HG03139 (cell line): ENCODE measurements around the gene PRDM10.

Experiments
- ATAC-seq: cut with Tn5 transposase; IDR thresholded peaks from one replicate; pipeline ENCODE4 v1.9.1; 2021; ENCODE audit not compliant: unreplicated experiment

The PRDM10 gene

DNA sequence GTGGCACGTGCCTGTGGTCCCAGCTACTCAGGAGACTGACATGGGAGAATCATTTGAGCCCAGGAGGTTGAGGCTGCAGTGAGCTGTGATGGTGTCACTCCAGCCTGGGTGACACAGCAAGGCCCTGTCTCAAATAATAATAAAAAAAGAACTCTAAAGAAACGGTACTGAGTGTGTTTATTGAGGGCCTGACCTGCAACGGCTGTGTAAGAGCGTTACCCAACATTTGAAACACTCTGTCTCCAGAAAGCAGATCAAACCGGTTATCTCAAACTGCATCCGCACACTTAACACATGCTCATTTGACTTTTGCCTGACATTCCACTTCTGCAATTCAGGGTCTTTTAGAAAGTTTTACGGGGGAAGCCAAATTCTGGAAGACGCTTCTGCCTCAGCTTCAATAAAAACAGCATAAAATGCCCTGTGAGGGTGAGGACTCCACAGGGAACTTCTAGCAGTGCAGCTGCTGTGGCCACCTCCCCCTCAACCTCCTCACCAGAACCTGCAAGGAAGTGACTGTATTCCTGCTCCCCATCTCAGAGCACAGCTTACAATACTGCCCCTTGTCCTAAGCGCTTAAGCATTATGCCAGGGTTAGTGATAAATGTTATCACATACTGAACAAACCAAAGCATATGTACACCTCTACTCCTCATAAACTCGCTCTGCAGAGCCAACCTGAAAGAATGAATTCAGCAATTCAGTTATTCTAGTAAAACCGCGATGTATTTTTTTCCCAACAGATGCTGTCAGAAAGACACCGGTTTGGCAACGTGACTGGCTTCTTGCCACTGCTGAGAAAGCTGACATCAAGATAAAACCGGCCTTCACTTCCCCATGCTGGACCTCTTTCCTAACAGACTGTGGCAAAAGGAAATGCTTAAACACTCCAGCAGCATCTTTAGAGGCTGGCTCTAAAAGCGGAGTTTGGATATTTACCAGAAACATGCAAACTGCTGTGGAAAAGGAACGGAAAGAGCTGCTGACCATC lies 52.2 kb downstream of the PRDM10 start:
- no peak for ATAC-seq

DNA sequence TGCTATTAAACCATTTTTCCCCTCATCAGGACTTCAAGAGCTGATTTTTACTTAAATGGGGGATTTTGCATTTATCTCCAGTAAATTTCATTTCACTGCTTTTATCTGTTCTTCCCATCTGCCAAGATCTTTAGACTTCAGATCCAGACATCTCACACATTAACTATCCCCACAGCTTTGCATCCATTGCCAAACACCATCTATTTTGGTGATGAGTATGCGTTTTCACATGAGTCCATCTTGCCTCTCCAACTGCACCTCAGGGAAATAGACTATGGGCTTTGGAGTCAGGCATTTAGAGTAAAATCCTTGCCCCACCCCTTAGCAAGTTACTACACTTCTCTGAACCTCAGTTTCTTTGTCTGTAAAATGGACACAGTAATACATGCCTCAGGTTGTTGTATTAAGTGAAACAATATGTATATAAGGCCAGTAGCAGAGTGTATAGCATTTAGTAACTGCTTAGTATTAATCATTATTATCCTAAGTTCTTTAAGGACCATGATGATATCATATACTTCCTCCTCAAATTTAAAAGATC lies 53.6 kb downstream of the PRDM10 start:
- ATAC-seq, result no peak

DNA sequence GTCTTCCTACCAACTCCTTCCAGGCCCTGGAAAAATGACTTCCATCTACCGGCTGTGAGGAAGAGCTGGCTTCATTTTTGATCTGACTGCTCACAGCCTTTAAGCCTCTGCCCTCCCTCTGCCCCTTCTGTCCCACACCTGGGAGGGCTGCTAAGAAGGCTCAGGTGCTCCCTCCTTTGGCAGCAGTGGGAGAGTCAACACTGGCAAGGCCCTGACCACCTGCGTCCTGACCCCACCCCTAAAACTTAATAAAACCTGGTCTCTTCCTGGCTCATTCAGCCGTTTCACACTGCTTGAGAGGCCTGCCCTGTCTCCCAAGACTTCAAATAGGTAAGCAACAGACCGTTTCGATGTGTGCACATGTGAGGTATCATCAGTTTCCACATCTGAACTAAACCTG lies 55.2 kb downstream of the PRDM10 start:
- ATAC-seq, result no peak

DNA sequence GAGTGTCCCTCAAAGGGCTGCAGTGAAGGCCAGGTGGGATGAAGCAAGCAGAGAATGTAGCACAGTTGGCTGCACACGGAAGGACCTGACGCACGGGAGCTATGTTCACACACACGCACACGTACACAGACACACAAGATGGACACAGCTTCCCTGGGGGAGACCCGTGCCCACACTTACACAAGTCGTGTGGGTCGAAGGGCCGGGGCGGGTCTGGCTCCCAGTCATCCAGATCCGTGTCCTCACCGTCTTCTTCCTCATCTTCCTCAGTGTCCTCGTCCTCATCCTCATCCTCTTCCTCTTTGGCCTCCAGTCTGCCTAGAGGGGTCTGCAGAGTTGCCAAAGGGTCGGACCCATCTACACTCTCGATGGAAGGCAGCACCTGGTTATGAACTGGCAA lies 55.7 kb downstream of the PRDM10 start:
- no peak for ATAC-seq

DNA sequence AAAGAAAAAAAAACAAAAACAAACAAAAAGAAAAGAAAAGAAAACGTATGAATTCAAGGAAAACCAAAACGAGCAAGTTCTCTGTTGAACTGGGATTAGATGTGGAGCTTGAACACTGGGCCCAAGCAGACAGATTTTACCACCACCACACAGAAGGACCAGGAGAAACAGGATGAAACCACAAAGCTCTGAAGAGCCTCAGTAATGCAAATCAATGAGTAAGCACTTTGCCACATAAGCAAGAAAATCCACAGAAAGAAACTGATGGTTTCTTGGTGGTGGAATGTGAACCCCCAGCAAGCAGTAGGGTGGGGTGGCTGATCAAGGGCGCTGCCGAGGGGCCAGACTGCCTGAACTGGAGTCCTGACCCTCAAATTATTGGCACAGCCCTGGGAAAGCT lies 56.4 kb downstream of the PRDM10 start:
- no peak for ATAC-seq

DNA sequence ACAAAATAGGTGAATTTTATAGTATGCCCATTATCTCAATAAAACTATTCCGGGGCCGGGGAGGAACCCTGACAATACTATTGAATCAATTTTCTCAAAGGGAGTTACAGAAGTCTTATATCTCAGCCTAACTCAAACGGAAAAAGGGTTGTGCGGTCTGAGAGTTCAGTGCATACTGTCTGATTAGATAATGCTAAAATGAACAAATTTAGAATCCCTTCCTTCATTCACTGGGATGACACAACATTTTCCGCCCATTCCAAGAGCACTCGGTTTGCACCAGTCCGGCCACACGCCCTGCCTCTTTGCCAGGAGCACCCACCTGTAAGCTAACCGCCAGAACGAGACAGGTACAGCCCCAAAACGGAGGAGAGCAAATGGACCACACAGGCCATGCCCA lies 57.3 kb downstream of the PRDM10 start:
- no peak for ATAC-seq

DNA sequence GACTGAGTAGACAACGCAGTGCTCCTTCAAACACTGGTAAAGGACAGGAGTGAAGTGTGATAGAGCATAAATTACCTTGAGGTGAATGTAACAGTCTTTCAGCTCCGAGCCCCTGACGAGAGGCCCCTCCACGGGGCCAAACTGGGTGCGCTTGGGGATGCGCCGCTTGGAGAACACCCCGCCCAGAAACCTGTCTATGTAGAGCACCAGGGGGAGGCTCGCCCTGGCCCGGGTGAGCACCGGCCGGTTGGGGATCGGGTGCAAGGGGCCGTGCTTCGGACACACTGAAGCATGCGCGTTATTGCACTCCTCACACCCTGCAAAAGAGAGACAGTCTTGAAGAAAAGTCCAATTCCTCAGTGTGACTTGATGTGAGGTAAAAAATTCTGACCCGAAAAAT lies 57.9 kb downstream of the PRDM10 start:
- ATAC-seq, result no peak

DNA sequence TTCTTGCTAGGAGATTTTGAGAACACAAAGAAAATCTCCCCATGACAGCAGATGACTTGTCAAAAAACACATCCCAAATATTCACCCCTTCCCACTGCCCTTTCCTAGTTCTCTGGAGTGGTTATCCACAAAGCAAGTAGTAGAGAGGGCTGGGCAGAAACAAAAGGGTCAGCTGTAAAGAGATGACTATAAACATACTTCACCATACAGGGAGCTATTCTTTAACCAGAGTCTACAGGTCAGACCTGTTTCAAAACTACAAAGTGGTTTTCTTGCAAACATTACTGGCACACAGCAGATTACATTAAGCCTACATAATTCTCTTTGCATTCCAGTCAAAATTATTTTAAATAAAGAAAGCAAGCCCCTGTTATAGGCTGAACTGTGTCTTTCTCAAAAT lies 59.6 kb downstream of the PRDM10 start:
- no peak for ATAC-seq

DNA sequence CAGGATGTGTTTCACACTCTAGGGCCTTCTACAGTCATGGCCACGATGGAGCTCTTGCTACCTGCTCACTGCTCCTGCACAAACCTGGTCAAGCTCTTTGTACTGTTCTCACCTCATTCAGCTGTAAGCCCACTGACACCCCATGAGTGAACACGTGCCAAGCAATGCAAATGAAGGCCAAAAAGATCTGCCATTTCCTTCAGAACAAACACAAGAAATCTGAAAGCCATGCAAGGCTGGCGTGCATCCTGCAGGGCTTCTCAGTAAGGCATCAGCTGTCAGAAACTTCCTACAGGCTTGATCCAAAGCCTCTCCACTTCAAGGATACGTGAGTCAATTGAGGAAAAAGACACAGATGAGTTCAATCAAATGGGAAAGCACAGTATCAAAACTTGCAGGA lies 63.1 kb downstream of the PRDM10 start:
- ATAC-seq, result no peak

DNA sequence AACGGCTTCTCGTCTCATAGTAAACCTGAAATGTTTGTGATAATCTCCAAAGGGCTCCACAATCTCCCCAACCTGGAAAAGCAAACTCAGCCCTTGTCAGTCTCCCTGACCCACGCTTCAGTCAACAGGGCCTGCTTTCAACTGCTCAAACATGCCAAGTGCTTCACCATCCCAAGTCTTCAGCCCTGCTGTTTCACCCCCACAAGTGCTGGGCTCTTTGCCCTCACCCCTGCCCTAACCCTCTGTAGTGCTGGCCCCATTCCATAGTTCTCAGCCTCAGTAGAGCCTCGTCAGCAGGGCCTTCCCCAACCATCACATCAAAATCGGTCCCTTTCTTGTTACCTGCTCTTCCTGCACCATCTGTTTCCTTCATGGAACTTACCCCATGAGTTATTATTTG lies 63.9 kb downstream of the PRDM10 start:
- ATAC-seq, result no peak

DNA sequence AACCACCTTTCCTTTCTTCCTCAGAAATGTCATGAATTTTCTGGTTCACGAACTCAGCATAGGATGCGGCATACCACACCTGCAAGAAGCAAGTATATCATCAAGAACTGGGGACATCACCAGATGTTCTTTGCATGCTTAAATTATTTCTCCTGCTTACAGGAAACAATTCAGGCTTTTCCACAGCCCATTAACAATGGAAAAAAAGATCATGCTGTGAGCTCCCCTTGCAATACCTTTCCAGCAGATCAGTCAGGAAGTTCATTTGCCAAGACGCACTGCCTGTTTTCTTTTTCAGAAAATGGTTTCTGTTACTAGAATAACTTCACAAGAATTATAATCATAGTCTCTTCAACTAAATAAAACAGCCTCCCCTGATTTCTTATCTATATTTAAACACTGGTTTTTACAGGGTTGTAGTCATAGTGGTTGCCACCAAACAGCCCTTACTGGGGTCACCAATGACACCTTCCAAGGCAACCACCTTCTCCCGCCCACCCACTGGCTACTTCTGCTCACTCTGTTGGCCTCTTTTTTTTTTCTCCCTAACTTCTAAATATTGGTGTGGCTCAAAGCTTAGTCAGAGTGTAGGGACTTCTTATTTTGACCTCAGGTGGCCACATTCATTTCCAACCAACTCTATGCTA lies 64.9 kb downstream of the PRDM10 start:
- ATAC-seq, result no peak

DNA sequence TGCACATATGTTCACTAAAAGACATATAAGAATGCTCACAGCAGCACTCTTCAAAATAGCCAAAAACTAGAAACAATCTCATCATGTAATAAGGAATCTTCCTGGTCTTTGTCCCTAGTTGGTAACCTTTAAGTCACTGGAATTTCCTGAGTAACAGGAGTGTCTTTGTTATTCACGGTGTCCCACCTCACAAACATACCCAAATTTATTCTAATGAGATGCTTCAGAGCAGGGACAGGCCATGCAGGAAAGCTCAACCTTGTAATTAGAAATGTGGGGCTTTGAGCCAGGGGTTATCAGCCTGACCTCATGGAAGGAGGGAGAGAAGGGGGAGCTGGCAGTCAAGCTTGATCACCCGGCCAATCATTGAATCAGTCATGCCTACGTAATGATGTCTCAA lies 66.9 kb downstream of the PRDM10 start:
- ATAC-seq, result no peak

DNA sequence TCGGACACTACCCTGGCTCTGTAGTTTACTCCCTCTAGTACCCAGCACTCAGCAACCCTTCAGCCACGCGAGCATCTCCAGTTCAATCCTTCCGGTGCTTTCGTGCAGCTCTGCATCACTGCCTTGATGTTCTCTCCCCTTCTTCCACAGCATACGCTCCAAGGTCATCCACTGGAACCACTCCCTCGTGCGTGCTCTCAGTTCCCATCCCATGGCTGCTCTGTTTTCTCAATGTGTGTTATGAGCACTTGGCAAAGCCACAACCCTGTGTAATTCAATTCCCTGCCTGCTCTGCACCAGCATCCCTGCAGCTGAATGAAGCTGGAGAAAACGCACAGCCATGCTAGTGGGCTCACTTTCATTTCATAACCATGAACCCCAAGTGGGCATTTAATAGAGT lies 68.7 kb downstream of the PRDM10 start:
- ATAC-seq, result no peak

DNA sequence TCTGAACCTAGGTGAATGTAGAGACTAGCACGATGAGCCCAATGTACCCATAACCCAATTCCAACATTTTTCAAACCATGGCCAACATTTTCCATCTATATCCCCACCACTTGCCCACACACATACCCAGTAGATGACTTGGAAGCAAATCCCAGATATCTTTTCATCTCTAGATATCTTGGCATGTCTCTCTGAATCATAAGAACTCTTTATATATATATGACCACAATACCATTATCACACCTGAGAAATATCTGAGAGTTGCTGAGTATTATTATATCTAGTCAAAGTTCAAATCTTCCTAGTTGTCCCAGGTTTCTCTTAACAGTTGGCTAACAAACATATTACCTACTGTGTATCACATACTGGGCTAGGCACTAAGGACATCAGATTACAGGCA lies 69.4 kb downstream of the PRDM10 start:
- ATAC-seq, result no peak

DNA sequence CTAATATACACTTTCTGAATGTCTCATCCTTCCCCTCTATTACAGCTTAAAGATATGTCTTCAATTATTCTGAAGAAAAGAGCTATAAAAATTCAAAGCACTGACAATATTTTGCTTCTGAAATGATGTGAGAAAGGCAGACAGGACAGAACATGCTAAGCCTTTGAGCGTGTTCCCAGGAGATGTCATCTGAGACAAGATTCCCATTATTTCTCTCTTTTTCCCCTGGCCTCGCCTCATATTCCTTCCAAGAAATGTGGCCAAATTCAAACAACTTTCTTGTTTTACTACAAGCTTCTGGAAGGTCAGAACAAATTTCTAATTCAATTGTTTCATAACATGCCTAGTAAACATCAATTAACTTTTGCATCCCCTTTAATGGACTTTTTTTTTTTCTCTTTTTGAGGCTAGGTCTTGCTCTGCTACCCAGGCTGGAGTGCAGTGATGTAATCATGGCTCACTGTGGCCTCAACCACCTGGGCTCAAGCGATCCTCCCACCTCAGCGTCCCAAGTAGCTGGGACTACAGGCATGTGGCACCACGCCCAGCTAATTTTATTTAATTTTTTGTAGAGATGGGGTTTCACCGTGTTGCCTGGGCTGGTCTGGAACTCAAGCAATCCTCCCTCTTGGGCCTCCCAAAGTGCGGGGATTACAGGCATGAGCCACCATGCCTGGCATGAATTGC lies 70.1 kb downstream of the PRDM10 start:
- ATAC-seq, result no peak

DNA sequence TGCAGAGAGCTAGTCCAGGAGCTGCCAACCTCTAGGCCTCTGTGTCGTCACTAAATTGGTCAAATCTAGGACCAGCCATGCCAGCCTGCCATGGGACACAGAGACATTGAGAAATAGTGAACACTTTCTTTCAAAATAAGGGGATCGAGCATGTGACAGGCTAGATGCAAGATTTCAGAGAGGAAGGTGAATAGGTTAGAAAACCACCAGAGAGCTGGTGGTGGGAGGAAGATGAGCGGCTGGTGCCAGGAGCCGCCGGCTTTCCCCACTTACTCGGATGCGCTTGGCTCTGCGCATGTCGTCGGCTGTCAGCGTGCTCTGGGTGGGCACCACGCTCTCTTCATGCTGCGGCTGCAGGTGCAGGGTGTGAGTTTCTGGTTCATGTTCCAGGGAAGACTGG lies 71.9 kb downstream of the PRDM10 start:
- ATAC-seq, result no peak

DNA sequence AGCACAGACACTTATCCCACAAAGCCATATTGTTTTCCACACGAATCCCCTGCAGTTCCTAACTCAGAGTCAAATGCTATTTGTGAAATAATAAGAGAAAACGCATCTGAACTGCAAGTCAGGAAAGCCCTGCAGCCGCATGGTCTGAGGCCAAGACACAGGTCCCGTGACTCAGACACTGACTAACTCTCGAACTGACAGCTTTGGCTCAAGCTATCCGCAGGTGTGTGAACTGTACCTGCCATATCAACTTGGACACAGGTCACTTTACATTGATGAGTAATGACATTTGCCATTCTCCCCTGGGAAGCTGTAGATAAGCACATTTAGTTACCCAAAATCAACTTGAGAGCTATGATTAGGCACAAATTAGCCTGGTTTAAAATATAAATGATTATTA lies 72.3 kb downstream of the PRDM10 start:
- no peak for ATAC-seq

DNA sequence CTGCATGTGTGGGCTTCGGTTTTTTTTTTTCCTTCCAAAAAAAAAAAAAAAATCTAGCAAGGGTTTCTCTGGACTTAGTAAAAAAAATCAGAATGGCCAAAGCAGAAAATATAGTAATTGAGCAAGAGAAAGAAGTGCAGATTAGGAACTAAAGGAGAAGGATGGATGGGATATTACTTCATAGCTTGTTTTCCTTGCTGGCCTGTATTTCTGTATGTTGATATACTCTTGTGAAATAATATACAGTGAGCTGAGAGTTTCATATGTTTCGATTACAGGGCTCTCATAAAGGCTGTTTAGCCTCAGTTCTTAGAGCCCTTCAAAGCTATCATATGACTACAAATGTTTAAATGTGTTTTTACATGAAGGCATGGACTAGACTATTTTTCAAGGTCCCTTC lies 72.9 kb downstream of the PRDM10 start:
- no peak for ATAC-seq

DNA sequence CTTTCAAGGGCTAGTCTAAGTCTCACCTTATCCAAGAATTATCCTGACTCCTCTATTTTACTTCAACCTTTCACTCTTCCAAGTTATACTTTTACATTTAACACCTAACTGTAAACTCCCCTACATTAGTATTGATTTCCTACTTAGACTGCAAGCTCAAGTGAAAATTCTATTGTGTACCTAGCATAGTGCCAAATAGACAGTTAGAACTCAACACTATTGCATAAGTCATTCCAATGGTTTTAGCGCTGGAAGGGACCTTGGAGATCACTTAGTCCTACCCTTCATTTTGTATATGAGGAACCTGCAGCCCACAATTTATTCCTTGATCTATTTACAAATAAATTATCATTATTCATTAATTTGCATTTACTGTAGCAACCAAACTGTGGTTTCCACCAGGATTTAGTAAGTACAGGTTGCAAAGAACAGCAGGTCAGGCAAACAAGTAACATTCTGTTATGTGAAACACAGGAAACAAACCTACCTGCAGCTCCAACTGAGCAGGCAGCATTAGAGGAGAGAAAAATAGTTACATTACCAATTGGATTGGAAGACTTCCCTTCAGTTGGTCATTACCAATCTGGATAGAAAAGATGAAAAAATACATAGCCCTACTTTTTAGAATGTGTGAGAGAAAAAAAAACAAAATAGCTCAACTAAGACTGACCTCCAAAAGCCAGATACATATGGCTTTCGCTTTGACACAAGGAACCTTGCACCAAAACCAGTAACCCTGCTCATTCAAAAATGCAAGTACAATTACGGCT lies 73.5 kb downstream of the PRDM10 start:
- no peak for ATAC-seq

DNA sequence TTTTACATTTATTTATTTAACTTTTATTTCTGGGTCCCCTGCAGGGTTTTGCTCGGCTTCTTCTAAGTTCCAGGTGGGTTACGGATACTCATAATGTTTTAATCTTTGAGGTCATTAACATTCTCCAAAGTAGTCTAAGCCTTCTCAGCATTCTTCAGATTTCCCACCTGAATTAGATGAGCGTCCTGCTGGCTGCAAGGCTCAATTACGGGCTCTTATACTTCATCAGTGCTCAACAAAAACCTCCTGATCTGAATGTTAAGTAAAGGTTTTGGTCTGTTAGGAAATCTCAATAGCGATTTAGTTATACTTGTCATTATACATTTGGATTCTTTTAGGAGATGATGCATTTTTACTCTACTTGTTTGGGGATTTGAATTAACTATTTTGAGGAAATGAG lies 80.0 kb downstream of the PRDM10 start:
- no peak for ATAC-seq

DNA sequence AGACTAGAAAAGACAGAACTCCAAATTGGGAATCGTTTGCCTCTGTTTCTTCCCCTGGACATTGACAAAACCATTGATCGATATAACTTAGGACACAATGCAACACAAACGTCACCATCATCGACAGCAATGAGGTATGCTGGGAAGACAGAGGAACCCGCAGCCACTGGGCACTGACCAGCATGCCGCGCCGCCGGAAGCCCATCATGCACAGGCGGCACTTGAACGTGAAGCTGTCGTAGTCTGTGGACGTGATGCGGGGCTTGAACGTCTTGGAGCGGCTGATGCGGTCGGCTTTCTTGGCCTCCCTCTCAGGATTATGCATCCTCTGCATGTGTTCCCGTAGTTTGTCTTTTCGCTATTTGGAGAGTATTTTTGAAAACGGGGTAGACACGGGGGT lies 84.3 kb downstream of the PRDM10 start:
- no peak for ATAC-seq
